HCEC 1CT (cell line): ENCODE data around the gene FGF21.

Experiments used
- DNase-seq: peaks from one replicate; pipeline ENCODE4 v3.0.0-alpha.2; 2017

The FGF21 gene

GRCh38 chr19:48731452-48731851 is 23.9 kb upstream of the FGF21 start:
- no peak for DNase-seq

- no peak for DNase-seq
These were observed 20.7 kb upstream of the FGF21 start for GRCh38 chr19:48734625-48735024.

GRCh38 chr19:48735031-48735615 is 20.2 kb upstream of the FGF21 start:
- no peak for DNase-seq

GRCh38 chr19:48737360-48737998 is 17.8 kb upstream of the FGF21 start:
- no peak for DNase-seq

- DNase-seq, result peak; percentile 73
These were observed 16.5 kb upstream of the FGF21 start for GRCh38 chr19:48738557-48739403.

DNA sequence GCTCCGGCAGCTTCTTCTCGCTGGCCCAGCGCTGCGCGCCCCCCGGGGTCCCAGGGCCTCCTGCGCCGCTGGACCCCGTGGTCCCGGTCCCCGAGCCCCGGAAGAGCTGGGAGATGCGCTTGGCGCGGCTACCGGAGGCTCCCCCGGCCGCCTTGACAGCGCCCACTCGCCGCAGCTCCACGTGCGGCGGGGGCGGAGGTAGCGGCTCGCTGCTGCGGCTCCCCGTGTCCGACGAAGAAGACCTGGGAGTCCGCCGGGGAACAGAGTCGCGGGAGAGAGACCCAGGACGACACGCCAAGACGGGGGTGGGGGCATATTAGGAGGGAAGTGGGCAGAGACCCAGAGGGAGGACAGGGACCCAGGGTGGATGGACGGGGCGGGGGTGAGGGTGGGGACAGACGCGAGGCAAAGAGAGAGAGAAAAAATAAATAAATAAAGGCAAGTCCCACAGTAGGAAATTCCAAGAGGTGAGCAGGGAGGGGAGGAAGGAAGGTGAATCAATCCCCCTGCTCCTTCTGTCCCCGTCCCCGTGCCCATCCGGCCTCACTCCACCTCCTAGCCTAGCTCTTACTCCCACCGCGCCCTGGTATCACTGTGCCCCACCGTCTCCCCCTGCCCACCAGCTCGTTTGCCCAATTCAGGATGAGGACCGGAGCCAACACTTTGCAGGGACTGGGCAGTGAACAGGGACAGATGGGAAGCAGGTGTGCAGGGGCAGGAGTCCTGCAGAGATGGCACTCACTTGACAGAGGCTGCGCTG is 15.7 kb upstream of the FGF21 start:
- DNase-seq, result no peak

DNA sequence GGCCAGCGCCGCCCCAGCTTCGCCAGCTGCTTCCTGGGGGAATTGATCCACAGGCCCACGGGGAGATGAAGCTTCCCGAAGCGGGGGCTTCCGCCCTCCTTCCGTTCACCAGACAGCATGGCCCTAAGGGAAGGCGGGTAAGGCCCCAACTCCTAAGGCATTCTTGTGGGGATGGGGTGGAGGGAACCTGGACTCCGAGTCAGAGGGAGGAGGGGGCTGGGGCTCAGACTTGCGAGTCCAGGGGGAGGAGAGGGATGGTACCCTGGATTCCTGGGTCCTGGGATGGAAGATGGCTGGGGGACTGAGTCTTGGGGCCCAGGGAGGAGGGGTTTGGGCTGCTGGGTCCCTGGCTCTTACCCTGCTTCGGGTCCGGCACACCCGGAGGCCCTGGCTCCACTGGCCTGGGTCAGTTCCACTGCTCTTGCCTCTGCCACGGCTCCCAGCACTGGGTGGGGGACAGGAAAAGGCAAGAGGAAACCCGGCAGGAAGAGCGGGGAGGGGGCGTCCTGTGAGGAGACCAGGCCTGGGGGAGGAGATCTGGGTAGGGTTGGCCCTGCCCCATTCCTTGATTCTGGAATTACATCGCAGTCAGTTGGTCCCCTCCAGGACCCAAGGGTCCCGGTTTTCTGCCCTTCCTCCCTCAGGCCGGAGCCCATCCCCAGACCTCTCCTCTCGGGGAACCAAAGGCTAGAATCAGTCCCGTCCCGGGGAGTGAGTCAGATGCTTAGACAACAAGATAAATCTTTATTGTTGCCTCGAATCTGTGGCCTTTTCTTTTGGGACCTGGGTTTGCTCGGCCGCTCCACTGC is 15.0 kb upstream of the FGF21 start, which contains the start of gene RASIP1:
TSS of gene RASIP1 (minus strand) at position 447 of the 809 bp plus-strand sequence. CDS start at position 119, 328 bp downstream.
- no peak for DNase-seq

GRCh38 chr19:48741129-48741999 is 14.0 kb upstream of the FGF21 start:
- DNase-seq, result no peak

DNA sequence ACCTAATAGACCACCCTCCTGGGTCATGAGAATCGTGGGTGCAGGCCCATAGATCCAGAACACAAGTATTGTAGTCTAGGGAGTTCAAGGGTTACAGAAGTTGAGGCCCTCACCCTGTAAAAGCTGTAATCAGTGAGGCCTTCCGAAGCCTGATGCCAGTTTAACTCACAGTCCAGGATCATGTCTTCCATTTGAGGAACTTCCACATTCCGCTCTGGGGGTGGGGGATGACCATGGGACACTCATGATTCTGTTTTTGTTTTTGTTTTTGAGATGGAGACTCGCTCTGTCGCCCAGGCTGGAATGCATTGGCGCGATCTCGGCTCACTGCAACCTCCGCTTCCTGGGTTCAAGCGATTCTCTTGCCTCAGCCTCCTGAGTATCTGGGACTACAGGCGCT is 13.2 kb upstream of the FGF21 start:
- DNase-seq, result no peak

GRCh38 chr19:48745208-48745995 is 9.9 kb upstream of the FGF21 start:
- peak; percentile 57 for DNase-seq

DNA sequence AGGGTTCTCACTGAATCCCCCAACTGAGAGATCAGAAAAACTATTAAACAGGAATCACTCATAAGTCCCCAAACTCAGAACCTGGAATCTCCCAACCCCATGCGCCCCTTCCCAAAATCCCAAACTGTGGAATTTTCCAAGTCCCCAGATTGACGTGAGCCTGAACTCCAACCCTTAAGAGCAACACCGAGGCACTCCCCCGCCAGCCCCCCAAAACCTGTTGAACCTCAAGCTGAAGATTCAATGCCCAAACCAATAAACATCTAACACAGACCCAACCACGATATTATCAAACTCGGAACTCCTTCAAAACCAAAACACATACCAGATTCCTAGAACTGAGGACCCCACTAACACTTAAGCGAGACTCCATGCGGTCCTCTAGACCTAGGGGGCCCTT is 9.2 kb upstream of the FGF21 start:
- no peak for DNase-seq

DNA sequence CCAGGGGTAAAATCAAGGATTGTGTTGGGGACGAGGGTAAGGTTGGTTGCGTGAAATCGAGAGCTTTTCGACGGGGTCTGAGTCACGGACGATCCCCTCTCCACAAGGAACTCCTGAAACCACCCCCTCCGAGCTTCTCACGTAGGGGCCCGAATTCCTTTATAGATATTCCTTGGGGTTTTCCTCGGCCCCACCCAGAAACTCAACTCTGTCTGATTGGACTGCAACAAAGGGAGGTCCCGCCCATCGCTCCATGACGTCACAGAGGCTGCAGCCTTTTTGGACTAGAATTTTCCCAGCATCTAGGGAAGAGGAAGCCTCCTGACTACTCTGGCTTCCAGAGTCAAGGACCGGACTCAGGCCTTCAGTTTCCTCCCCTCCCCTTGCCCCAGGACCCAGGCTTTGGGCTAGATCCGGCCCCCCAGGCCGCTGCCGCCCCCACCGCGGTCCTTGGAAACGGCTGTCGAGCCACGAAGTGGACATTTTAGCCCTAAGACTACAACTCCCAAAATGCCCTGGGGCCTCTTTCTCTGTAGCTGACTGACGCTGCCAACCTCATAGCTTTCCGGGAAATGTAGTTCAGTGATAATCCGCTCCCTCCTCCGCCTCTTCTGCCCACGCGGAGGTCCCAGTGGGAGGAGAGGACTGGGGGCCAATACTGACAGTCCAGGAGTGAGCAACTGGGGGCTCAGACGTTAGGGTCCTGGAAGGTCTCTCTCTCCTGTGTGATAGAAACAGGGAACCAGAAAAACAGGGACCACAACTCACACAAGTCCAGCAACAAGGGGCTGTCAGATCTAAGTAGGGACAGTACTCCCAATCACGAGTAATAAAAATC is 8.4 kb upstream of the FGF21 start, which contains the start of gene IZUMO1:
TSS of gene IZUMO1 (minus strand) at position 172 of the 838 bp plus-strand sequence. CDS start 1,050 bp downstream, outside the sequence.
- DNase-seq, result peak; percentile 73

- no peak for DNase-seq
These were observed 5.6 kb upstream of the FGF21 start for GRCh38 chr19:48749571-48750198.

DNA sequence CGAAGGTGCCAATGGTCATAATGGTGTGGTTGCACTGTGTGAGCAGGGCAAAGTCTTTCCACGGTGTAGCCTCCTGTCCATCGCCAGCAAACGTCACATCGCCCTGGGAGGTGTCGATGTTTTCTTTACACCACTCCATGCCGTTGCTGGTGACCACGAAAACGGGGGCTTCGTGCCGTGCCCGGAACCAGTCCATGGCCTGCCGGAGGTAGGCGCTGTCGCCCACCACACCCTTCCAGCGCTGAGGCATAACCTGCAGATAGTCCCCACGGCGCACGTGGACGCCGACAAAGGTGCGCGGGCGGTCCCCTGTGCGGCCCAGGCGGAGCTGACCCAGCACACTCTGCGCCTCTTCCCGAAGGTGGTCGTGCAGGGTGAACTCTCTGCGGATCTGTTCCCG is 5.0 kb upstream of the FGF21 start:
- DNase-seq, result no peak

DNA sequence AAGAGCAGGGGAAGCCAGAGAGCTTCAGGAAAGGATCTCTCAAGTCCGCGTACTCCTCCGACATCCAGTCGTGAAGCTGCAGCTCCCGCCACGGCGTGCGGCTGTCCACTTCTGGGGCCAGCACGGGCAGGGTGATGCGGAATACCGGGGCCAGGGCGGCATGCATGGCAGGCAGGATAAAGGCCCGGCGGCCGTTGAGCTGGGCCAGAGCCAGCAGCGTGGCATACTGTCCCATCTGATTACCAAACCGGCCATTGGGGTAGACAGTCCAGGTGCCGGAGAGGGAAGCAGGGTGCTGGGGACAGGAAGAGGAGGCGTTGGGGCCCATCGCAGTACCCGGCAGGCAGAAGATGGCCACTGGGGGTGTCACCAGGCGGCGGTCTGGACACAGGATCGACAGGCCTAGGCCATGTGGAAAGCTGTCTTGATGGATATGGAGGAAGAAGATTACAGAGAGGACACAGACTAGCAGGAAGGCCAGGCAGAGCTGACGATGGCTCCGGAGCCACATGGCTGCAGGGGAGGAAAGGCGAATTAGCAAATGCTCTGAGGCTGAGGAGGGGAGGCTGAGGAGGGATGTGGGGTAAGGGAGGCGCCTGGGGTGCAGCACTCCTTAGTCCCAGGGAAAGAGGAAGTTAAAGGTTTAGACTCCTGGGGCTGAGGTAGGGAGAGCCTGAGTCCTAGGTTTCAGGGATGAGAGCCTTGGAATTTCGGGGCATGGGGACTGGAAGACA is 4.4 kb upstream of the FGF21 start:
- no peak for DNase-seq

DNA sequence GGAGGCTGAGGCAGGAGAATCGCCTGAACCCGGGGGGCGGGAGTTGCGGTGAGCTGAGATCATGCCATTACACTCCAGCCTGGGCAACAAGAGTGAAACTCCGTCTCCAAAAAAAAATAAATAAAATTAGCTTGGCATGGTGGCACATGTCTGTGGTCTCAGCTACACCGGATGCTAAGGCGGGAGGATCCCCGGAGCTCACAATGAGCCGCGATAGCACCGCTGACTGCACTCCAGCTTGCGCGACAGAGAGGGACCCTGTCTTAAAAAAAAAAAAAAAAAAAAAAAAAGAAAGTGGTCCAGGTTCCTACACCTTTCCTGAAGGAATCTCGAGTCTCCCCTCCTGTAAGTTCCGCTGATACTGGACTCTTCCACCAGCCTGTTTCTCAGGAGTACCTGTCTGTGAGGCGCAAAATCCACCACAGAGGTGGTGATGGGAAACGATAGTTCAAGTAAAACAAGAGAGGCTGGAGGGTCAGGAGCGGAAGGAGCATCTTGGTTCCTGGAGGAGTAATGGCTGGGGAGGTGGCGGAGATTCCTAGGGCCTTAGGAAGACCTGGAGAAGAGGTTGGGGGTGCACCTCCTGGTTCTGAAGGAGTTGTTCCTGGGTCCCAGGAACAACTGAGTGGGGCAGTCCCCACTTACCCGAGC is 3.4 kb upstream of the FGF21 start:
- no peak for DNase-seq
